Skeletal muscle satellite cell (primary cell): ENCODE measurements around the gene HIVEP3.

Experiments
- H3K27me3 ChIP-seq: 2 replicates; pipeline ENCODE4 v1.7.0; 2013; ENCODE audit warnings: low read length; ENCODE audit not compliant: control insufficient read depth, insufficient read depth
- H3K36me3 ChIP-seq: 2 replicates; pipeline ENCODE4 v1.7.0; 2013; ENCODE audit warnings: mild to moderate bottlenecking, control low read depth, low read length; ENCODE audit not compliant: insufficient read depth
- H3K4me1 ChIP-seq: 2 replicates; pipeline ENCODE4 v1.7.0; 2013; ENCODE audit warnings: low read length; ENCODE audit not compliant: control insufficient read depth, insufficient read depth
- H3K4me2 ChIP-seq: 2 replicates; pipeline ENCODE4 v1.7.0; 2013; ENCODE audit warnings: mild to moderate bottlenecking, low read length
- H3K4me3 ChIP-seq: 2 replicates; pipeline ENCODE4 v1.7.0; 2013; ENCODE audit warnings: low read length
- H3K9ac ChIP-seq: 2 replicates; pipeline ENCODE4 v1.7.0; 2013; ENCODE audit warnings: mild to moderate bottlenecking, low read depth, low read length, moderate library complexity
- H3K9me3 ChIP-seq: replicated peaks from 2 replicates; pipeline ENCODE4 v1.7.0; 2013; ENCODE audit warnings: mild to moderate bottlenecking, control low read depth, low read length

The HIVEP3 gene

DNA sequence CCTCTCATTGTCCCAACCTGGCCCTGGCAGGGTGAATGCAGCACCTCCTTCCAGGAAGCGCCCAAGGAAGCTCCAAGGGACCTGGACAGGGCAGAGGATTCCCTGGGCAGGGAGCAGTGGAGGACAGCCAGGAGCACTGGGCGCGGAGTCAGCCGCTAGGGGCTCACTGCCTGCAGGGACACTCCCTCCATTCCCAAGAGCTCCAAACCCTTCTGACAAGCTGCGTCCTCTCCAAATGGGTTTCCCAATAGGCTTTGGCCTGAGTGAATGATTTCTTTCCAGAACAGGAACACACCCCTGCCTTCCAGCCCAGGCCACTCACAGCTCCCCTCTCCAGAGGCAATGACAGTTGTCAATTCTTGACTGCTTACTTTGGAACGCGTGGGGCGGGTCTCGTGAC, 305.8 kb downstream of the HIVEP3 start:
- Histone ChIP-seq H3K4me1 (peaks cover 20% of the 10 kb centered on the region), H3K9me3 (no peaks in the 10 kb centered on the region), H3K4me2 (no peak overlapping the region), H3K27me3 (no peaks in the 10 kb centered on the region), H3K9ac (no peak overlapping the region), H3K4me3 (no peak overlapping the region), H3K36me3 (no peaks in the 10 kb centered on the region)

DNA sequence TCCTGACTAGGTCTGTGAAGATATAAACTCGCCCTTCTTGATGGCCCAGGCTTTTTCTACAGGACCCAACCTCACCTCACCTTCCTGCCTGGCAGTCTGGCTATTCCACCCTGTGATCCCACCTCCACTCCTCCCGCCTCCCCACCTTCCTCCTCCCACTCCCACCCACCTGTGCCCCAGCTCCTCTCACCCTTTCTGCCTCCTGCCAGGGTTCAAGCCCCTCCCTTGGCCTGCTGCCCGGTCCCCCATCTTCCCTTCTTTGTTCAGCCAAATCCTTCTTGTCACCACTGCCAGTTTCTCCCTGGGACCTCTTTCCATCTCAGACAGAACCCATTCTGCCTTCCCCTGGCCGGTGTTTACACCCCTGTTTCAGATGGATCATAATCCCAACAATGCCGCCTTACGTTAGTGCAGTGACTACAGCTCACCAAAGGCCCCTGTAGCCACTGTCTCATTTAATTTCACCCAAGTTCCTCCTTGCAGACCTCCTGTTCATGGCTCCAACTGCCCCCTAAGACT, 306.7 kb downstream of the HIVEP3 start:
- Histone ChIP-seq H3K27me3 (no peaks in the 10 kb centered on the region), H3K4me2 (no peak overlapping the region), H3K9me3 (no peaks in the 10 kb centered on the region), H3K4me1 (peaks cover 17% of the 10 kb centered on the region), H3K4me3 (no peak overlapping the region), H3K9ac (no peak overlapping the region), H3K36me3 (no peaks in the 10 kb centered on the region)

DNA sequence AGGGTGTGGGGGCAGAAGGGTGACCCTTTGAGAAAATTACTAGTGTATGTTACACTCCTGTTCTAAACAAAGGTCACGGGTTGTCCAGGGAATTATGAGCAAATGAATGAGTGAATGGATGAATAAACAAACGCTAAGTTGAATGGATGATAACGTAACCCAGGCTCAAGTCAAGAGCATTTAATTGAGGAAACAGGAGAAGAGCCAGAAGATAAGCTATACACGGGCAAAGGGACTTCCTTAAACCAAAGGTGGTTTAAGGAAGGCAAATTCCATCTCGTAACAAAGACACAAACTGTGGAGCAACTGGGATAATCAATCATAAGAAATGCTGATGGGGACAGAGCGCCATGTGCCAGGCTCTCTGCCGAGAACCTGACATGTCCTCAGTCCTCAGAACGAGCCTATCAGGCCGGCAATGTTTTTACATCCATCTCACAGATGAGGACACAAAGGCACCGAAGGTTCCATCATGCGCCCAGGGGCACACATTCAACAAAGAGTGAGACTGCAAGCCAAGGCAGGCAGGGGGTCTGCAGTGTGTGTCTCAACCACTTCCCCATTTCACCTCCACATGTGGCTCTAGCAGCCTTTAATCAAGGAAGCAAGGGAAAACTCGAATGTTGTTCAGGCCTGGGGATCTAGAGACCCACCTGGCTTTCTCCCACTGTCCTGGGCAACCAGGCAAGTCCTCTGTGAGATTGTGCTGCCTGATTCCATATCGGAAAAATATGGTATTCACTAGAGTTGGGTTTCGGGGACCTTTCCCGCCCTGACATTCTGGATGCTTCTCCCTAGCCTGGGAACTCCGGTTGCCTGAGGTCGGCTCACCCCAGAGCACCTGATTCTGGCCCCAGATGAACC, 307.4 kb downstream of the HIVEP3 start:
- Histone ChIP-seq H3K36me3 (no peaks in the 10 kb centered on the region), H3K9me3 (no peaks in the 10 kb centered on the region), H3K4me3 (no peak overlapping the region), H3K4me1 (peaks cover 17% of the 10 kb centered on the region), H3K9ac (no peak overlapping the region), H3K27me3 (no peaks in the 10 kb centered on the region), H3K4me2 (no peak overlapping the region)

DNA sequence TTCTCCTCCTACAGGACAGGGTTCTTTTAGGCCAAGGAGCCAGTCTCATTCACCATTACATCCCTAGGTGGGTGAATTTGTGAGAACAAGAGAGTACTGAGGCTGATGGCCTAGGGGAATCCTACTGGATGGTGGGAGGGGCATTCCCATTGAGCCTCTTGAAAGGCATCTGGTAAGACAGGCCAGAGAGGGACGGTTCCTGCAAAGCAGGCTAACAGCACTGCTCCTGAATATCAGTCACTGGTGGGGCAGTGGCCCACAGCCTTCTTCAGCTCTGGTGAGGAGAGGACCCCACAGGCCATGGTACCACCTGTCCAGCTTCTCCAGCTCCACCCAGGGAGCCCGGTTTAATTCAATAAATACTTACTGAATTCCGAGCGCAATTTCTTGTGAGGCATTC, 308.4 kb downstream of the HIVEP3 start:
- H3K4me2 ChIP-seq: no peak overlapping the region
- no peaks in the 10 kb centered on the region for H3K9me3 ChIP-seq
- no peaks in the 10 kb centered on the region for H3K36me3 ChIP-seq
- H3K4me3 ChIP-seq: no peak overlapping the region
- no peak overlapping the region for H3K9ac ChIP-seq
- no peaks in the 10 kb centered on the region for H3K27me3 ChIP-seq
- H3K4me1 ChIP-seq: peaks cover 17% of the 10 kb centered on the region

DNA sequence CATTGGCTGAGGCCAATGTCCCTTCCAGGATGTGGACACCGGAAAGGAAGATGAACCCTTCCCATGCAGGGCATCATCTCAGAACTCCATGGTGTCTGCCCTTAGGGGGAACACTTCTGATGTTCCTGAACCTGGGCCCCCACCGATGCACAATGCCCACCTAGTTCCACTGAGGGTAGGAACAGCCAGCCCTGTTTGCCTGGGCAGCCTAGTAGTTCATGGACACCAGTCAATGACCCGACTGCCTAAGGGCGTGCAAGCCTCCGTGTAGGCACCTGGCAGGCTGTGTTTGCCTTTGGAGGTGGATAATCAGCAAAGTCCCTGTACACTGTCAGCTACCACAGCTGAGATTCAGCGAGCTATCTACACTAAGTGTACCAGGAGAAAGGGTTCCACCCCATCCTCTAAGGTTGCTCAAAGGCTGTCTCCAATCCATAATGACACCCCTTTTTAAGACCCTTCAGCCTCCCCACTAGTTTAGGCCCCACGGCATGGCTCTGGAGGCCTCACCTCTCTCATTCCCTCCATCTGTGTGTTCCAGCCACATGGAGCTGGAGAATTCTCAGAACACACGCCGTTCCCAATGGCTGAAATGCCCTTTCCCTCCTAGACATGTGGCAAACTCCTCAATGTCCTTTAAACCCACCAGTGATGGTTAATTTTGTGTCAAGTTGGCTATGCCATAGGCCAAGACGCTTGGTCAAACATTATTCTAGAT, 309.4 kb downstream of the HIVEP3 start:
- Histone ChIP-seq H3K27me3 (no peaks in the 10 kb centered on the region), H3K9me3 (no peaks in the 10 kb centered on the region), H3K4me1 (peaks cover 12% of the 10 kb centered on the region), H3K4me3 (no peak overlapping the region), H3K9ac (no peak overlapping the region), H3K4me2 (no peak overlapping the region), H3K36me3 (no peaks in the 10 kb centered on the region)

DNA sequence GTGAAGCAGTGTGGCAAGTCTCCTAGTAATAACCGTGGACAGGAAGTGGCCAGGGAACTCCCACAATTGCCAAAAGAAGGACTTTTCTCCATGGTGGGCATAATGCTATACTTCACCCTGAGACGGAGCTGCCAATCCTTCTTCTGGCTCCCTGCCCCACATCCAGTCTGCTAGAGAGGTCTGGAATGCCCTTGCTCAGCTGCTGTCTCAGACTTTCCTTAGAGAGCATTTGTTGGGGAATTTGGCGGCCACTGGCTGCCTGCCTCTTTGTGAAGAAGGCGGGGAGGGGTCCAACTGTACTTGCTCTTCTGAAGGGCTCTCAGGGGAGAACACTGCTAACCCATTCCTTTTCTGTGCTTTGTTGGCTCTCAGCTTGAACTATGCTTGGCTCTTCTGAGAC, 310.5 kb downstream of the HIVEP3 start:
- Histone ChIP-seq H3K9ac (no peak overlapping the region), H3K4me2 (no peak overlapping the region), H3K27me3 (no peaks in the 10 kb centered on the region), H3K9me3 (no peaks in the 10 kb centered on the region), H3K4me1 (peaks cover 2% of the 10 kb centered on the region), H3K36me3 (no peaks in the 10 kb centered on the region), H3K4me3 (no peak overlapping the region)

DNA sequence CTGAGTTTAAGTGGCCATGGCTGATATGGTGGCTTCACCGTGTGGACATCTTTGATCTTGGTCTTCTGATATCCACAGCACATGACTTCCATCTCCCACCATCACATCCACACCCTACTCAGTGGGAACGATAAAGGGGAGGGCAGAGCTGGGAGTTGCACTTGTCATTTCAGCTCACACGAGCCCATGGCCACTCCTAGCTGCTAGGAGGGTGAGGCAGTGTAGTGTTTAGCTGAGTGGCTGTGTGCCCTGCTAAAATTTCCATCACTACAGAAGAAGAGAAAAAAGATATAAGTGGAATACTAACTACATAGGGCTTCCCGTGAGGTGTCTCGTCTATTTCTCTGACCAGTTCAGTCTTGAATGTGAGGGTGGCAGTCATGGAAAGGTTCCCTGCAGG, 310.9 kb downstream of the HIVEP3 start:
- Histone ChIP-seq H3K36me3 (no peaks in the 10 kb centered on the region), H3K9me3 (no peaks in the 10 kb centered on the region), H3K4me1 (no peaks in the 10 kb centered on the region), H3K4me2 (no peak overlapping the region), H3K27me3 (no peaks in the 10 kb centered on the region), H3K9ac (no peak overlapping the region), H3K4me3 (no peak overlapping the region)

DNA sequence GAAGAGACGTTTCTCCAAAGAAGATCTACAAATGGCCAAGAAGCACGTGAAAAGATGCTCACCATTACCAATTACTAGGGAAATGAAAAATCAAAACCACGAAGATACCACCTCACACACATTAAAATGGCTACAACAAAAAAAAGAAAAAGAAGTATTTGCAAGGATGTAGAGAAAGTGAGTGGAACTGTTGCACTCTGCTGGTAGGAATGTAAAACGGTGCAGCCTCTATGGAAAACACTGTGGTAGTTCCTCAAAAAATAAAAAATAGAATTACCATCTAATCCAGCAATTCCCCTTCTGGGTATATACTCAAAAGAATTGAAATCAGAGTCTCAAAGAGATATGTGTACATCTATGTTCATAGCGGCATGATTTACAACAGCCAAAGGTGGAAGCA, 318.8 kb downstream of the HIVEP3 start:
- H3K9me3 ChIP-seq: no peaks in the 10 kb centered on the region
- no peaks in the 10 kb centered on the region for H3K36me3 ChIP-seq
- no peaks in the 10 kb centered on the region for H3K4me1 ChIP-seq
- no peak overlapping the region for H3K9ac ChIP-seq
- H3K27me3 ChIP-seq: no peaks in the 10 kb centered on the region
- no peak overlapping the region for H3K4me3 ChIP-seq
- no peak overlapping the region for H3K4me2 ChIP-seq

DNA sequence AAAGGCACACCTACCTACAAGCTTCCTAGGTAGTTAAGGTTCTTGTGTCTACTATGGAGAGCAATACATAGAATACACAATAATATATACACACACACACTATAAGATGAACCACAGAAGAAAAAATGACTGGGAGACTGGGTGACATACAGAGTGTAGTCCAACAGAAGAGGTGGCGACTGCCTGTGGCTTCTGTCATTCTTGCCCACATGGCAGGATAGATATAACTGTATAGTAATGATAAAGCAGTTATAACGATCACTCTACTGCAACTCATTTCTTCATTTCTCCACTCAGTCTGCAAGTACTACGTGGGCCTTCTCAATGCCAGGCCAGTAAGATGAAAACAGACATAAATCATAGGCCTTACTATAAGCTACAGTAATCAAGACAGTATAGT, 320.4 kb downstream of the HIVEP3 start:
- H3K4me2 ChIP-seq: no peak overlapping the region
- no peaks in the 10 kb centered on the region for H3K27me3 ChIP-seq
- H3K36me3 ChIP-seq: no peaks in the 10 kb centered on the region
- H3K9ac ChIP-seq: no peak overlapping the region
- no peaks in the 10 kb centered on the region for H3K9me3 ChIP-seq
- no peaks in the 10 kb centered on the region for H3K4me1 ChIP-seq
- H3K4me3 ChIP-seq: no peak overlapping the region

DNA sequence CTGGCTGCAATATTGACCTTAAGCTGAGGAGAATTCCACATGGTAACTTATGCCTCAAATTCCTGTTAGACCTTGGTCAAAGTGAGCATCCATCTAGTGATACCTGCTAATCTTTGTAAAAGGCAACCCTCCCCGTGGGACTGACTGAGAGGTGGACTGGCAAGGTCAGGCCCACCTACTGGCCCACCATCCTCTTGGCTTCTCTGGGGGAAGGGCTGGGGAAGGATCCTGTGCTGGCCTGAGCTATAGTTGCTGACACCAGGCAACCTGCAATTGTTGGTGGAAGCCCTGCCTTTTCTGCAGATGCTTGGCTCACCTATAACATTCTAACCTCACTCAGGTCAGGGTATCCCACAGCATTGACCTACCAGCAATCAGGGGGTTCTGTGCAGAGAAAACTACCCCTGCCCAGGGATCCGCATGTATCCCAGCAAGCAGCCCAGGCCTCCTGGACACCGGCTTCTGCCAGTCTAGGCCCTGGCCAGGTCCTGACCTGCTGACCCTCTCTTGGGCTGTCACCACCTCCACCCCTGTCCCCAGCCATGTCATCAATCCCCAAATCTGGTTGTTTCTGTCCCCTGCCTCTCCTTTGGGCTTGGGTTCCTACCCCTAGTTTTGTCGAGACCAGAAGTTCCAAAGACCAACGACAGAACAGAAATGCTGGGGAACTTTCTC, 326.1 kb downstream of the HIVEP3 start:
- Histone ChIP-seq H3K4me1 (no peaks in the 10 kb centered on the region), H3K4me3 (no peak overlapping the region), H3K36me3 (no peaks in the 10 kb centered on the region), H3K9ac (no peak overlapping the region), H3K27me3 (no peaks in the 10 kb centered on the region), H3K9me3 (no peaks in the 10 kb centered on the region), H3K4me2 (no peak overlapping the region)

DNA sequence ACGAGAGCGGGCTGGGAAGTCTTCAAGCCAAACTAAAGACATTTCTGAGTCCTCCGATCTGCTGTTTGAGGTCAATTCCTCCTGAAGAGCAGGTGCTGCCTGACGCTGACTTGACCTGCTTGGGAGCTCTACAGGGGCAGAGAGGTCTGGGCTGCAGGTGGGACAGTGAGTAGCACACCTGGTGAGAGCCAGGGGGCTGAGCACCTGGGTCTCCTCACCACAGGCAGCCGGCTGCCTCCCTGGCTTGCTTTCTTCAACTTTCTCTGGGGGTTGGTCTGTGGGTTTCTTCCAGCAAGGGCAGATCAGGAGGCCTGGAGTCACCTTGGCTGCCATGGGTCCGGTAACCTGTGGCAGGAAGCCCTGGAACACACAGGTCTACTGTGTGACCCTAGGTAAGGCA, 326.8 kb downstream of the HIVEP3 start:
- Histone ChIP-seq H3K4me3 (no peak overlapping the region), H3K27me3 (no peaks in the 10 kb centered on the region), H3K36me3 (no peaks in the 10 kb centered on the region), H3K9ac (no peak overlapping the region), H3K4me2 (no peak overlapping the region), H3K4me1 (no peaks in the 10 kb centered on the region), H3K9me3 (no peaks in the 10 kb centered on the region)
